Ishikawa (cell line): ENCODE measurements around the gene AZU1.

ENCODE experiments used
- CEBPB ChIP-seq: IDR thresholded peaks from 2 replicates; pipeline ENCODE4 v1.6.1; 2012
- CREB1 ChIP-seq: IDR thresholded peaks from 2 replicates; pipeline ENCODE4 v1.6.1; 2012; ENCODE audit warnings: low read depth
- EGR1 ChIP-seq: IDR thresholded peaks from 2 replicates; pipeline ENCODE4 v1.6.1; 2012
- EP300 ChIP-seq: IDR thresholded peaks from 2 replicates; pipeline ENCODE4 v1.6.1; 2012; ENCODE audit warnings: borderline replicate concordance
- FOXM1 ChIP-seq: IDR thresholded peaks from 2 replicates; pipeline ENCODE4 v1.6.1; 2012; ENCODE audit warnings: low read depth, borderline replicate concordance
- MAX ChIP-seq: IDR thresholded peaks from 2 replicates; pipeline ENCODE4 v1.6.1; 2012
- NFIC ChIP-seq: IDR thresholded peaks from 2 replicates; pipeline ENCODE4 v1.6.1; 2012
- RAD21 ChIP-seq: IDR thresholded peaks from 2 replicates; pipeline ENCODE4 v1.6.1; 2012; ENCODE audit warnings: low read depth
- TAF1 ChIP-seq: IDR thresholded peaks from 2 replicates; pipeline ENCODE4 v1.6.1; 2012; ENCODE audit warnings: low read depth, mild to moderate bottlenecking
- TCF12 ChIP-seq: IDR thresholded peaks from 2 replicates; pipeline ENCODE4 v1.6.1; 2012; ENCODE audit warnings: low read depth
- TEAD4 ChIP-seq: IDR thresholded peaks from 2 replicates; pipeline ENCODE4 v1.6.1; 2012
- YY1 ChIP-seq: IDR thresholded peaks from 2 replicates; pipeline ENCODE4 v1.6.1; 2012; ENCODE audit warnings: low read depth
- TF ChIP-seq, protein P1 (sequence below): IDR thresholded peaks from 2 replicates; pipeline ENCODE4 v1.6.1; 2012; ENCODE audit warnings: low read depth, mild to moderate bottlenecking

DNA sequence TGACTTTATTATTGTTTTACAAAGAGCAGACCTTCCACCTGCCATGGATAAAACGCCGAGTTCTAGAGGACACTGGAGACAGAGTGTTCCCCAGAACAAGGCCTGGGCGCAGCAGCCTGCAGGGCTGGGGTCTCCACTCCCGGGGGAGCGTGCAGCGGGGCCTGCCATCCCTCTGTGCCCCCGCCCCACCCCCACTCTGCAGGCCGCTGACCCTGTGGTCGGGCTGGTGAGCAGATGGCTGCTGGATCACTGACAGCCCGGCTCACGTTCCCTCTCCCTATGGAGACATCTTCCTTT, 39.0 kb upstream of the AZU1 start:
- TF ChIP-seq, protein P1, sequence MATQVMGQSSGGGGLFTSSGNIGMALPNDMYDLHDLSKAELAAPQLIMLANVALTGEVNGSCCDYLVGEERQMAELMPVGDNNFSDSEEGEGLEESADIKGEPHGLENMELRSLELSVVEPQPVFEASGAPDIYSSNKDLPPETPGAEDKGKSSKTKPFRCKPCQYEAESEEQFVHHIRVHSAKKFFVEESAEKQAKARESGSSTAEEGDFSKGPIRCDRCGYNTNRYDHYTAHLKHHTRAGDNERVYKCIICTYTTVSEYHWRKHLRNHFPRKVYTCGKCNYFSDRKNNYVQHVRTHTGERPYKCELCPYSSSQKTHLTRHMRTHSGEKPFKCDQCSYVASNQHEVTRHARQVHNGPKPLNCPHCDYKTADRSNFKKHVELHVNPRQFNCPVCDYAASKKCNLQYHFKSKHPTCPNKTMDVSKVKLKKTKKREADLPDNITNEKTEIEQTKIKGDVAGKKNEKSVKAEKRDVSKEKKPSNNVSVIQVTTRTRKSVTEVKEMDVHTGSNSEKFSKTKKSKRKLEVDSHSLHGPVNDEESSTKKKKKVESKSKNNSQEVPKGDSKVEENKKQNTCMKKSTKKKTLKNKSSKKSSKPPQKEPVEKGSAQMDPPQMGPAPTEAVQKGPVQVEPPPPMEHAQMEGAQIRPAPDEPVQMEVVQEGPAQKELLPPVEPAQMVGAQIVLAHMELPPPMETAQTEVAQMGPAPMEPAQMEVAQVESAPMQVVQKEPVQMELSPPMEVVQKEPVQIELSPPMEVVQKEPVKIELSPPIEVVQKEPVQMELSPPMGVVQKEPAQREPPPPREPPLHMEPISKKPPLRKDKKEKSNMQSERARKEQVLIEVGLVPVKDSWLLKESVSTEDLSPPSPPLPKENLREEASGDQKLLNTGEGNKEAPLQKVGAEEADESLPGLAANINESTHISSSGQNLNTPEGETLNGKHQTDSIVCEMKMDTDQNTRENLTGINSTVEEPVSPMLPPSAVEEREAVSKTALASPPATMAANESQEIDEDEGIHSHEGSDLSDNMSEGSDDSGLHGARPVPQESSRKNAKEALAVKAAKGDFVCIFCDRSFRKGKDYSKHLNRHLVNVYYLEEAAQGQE, result no peak
- no peak for TF ChIP-seq RAD21
- TF ChIP-seq TAF1, result no peak
- TF ChIP-seq TEAD4, result no peak
- no peak for TF ChIP-seq TCF12
- no peak for TF ChIP-seq EP300
- TF ChIP-seq CEBPB, result no peak
- no peak for TF ChIP-seq YY1
- TF ChIP-seq FOXM1, result no peak
- TF ChIP-seq CREB1, result no peak
- no peak for TF ChIP-seq MAX
- TF ChIP-seq EGR1, result no peak
- TF ChIP-seq NFIC, result no peak
